Tibial nerve (tissue), 4 donors: ENCODE data around the gene RELL1.

Experiments used
- EP300 ChIP-seq, 2 donors: sonication (generic); formaldehyde crosslinking; IDR thresholded peaks; one replicate each; pipeline ENCODE4 v1.6.1; 2017; ENCODE audit warnings: antibody characterized with exemption in 2 of 2, mild to moderate bottlenecking in 1 of 2
- POLR2A ChIP-seq, 2 donors: fragments of 450-650 bp; IDR thresholded peaks; one replicate each; pipeline ENCODE4 v1.6.1; 2017; ENCODE audit warnings: antibody characterized with exemption in 2 of 2, mild to moderate bottlenecking in 2 of 2, moderate library complexity in 2 of 2
- TF ChIP-seq, protein P1 (sequence below), 5 experiments: fragments of 200-600 bp in 3 of 5; fragments of 450-650 bp in 2 of 5; sonication (generic) in 3 of 5; IDR thresholded peaks; one replicate each; pipeline ENCODE4 v1.5.1; 2016 to 2019; ENCODE audit warnings: antibody characterized with exemption in 5 of 5, mild to moderate bottlenecking in 3 of 5, moderate library complexity in 2 of 5

- TF ChIP-seq POLR2A (IDR thresholded peaks at IDR 0.05) (no peak), EP300 (IDR thresholded peaks at IDR 0.05) (no peak)
- TF ChIP-seq, protein P1, sequence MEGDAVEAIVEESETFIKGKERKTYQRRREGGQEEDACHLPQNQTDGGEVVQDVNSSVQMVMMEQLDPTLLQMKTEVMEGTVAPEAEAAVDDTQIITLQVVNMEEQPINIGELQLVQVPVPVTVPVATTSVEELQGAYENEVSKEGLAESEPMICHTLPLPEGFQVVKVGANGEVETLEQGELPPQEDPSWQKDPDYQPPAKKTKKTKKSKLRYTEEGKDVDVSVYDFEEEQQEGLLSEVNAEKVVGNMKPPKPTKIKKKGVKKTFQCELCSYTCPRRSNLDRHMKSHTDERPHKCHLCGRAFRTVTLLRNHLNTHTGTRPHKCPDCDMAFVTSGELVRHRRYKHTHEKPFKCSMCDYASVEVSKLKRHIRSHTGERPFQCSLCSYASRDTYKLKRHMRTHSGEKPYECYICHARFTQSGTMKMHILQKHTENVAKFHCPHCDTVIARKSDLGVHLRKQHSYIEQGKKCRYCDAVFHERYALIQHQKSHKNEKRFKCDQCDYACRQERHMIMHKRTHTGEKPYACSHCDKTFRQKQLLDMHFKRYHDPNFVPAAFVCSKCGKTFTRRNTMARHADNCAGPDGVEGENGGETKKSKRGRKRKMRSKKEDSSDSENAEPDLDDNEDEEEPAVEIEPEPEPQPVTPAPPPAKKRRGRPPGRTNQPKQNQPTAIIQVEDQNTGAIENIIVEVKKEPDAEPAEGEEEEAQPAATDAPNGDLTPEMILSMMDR (IDR thresholded peaks at IDR 0.05): no peak
Observed at GRCh38 chr4:37597034-37597433, 89.1 kb downstream of the RELL1 start.
